ENCODE data around the gene TPM3. TPM values are rescaled to one million over a fixed set of nuclear protein-coding genes. Genes with fewer than 3 reads are reported as not detected.
A peak's percentile ranks its signal among the peaks of the same experiment; 100 is the strongest.

Gene TPM3
- total RNA-seq, 1 experiment from 2014 or later: 681 TPM

- no TSS peak for BruUV-seq (replicated peaks)
- no peak for DNase-seq
- Histone ChIP-seq H3K36me3 (ENCODE audit: control insufficient read depth, insufficient read depth, low read length) (peaks cover 12% of the 10 kb centered on the region), H3K9me3 (no peaks in the 10 kb centered on the region), H3K27me3 (replicated peaks; ENCODE audit: control insufficient read depth, insufficient read depth, low read length) (no peaks in the 10 kb centered on the region), H3K4me3 (ENCODE audit: low read depth, low read length) (no peak overlapping the region), H3K4me1 (no peaks in the 10 kb centered on the region)
- POLR2A ChIA-PET: no interaction called here
- Mint-ChIP-seq H3K27me3 (ENCODE audit: insufficient read depth, unreplicated experiment) (no peaks in the 10 kb centered on the region), H3K9me3 (ENCODE audit: unreplicated experiment) (no peaks in the 10 kb centered on the region), H3K36me3 (ENCODE audit: insufficient read depth, unreplicated experiment) (peaks cover 96% of the 10 kb centered on the region), H3K4me3 (ENCODE audit: unreplicated experiment) (no peak overlapping the region), H3K4me1 (ENCODE audit: low read depth, unreplicated experiment) (peaks cover 13% of the 10 kb centered on the region), H3K27ac (ENCODE audit: unreplicated experiment) (peak overlapping the region; percentile 23)
- no peak for TF ChIP-seq CTCF (IDR thresholded peaks at IDR 0.05; ENCODE audit: insufficient read depth in 1 of 2, low read depth in 1 of 2, low read length in 1 of 2, severe bottlenecking in 1 of 2, unreplicated experiment in 1 of 2)
- CTCF ChIA-PET: no interaction called here
- intact Hi-C loops (cut with micrococcal nuclease; ENCODE audit: unreplicated experiment): no loop called here
These were observed 20.0 kb downstream of the TPM3 start for GRCh38 chr1:154171880-154172279.

GRCh38 chr1:154171223-154171583 lies 20.7 kb downstream of the TPM3 start:
- H3K9me3 Mint-ChIP-seq (ENCODE audit: unreplicated experiment): no peaks in the 10 kb centered on the region
- CTCF ChIA-PET: no interaction called here
- peaks cover 13% of the 10 kb centered on the region for H3K4me1 Mint-ChIP-seq (ENCODE audit: low read depth, unreplicated experiment)
- H3K36me3 Mint-ChIP-seq (ENCODE audit: insufficient read depth, unreplicated experiment): peaks cover 96% of the 10 kb centered on the region
- peaks cover 12% of the 10 kb centered on the region for H3K36me3 ChIP-seq (ENCODE audit: control insufficient read depth, insufficient read depth, low read length)
- no peak overlapping the region for H3K4me3 ChIP-seq (ENCODE audit: low read depth, low read length)
- no peaks in the 10 kb centered on the region for H3K27me3 ChIP-seq (replicated peaks; ENCODE audit: control insufficient read depth, insufficient read depth, low read length)
- H3K27ac Mint-ChIP-seq (ENCODE audit: unreplicated experiment): peak overlapping the region; percentile 23
- intact Hi-C loops (cut with micrococcal nuclease; ENCODE audit: unreplicated experiment): no loop called here
- BruUV-seq (replicated peaks): no TSS peak
- H3K4me3 Mint-ChIP-seq (ENCODE audit: unreplicated experiment): no peak overlapping the region
- H3K27me3 Mint-ChIP-seq (ENCODE audit: insufficient read depth, unreplicated experiment): no peaks in the 10 kb centered on the region
- no peaks in the 10 kb centered on the region for H3K4me1 ChIP-seq
- POLR2A ChIA-PET: no interaction called here
- H3K9me3 ChIP-seq: no peaks in the 10 kb centered on the region
- DNase-seq: no peak
- no peak for TF ChIP-seq CTCF (IDR thresholded peaks at IDR 0.05; ENCODE audit: insufficient read depth in 1 of 2, low read depth in 1 of 2, low read length in 1 of 2, severe bottlenecking in 1 of 2, unreplicated experiment in 1 of 2)

GRCh38 chr1:154170547-154171222 lies 21.2 kb downstream of the TPM3 start:
- no peaks in the 10 kb centered on the region for H3K9me3 ChIP-seq
- H3K4me1 ChIP-seq: no peaks in the 10 kb centered on the region
- TF ChIP-seq CTCF (IDR thresholded peaks at IDR 0.05; ENCODE audit: insufficient read depth in 1 of 2, low read depth in 1 of 2, low read length in 1 of 2, severe bottlenecking in 1 of 2, unreplicated experiment in 1 of 2): no peak
- Mint-ChIP-seq H3K27me3 (ENCODE audit: insufficient read depth, unreplicated experiment) (no peaks in the 10 kb centered on the region), H3K4me1 (ENCODE audit: low read depth, unreplicated experiment) (peaks cover 13% of the 10 kb centered on the region), H3K36me3 (ENCODE audit: insufficient read depth, unreplicated experiment) (peaks cover 96% of the 10 kb centered on the region), H3K27ac (ENCODE audit: unreplicated experiment) (peak overlapping the region; percentile 23), H3K4me3 (ENCODE audit: unreplicated experiment) (no peak overlapping the region), H3K9me3 (ENCODE audit: unreplicated experiment) (no peaks in the 10 kb centered on the region)
- no peak for DNase-seq
- intact Hi-C loops (cut with micrococcal nuclease; ENCODE audit: unreplicated experiment): no loop called here
- no peaks in the 10 kb centered on the region for H3K27me3 ChIP-seq (replicated peaks; ENCODE audit: control insufficient read depth, insufficient read depth, low read length)
- no TSS peak for BruUV-seq (replicated peaks)
- POLR2A ChIA-PET: no interaction called here
- CTCF ChIA-PET: no interaction called here
- no peak overlapping the region for H3K4me3 ChIP-seq (ENCODE audit: low read depth, low read length)
- H3K36me3 ChIP-seq (ENCODE audit: control insufficient read depth, insufficient read depth, low read length): peaks cover 14% of the 10 kb centered on the region
